ENCODE measurements around the gene CLEC1B.
"Not testable (repeated sequence)": the region's sequence is repeated elsewhere in the genome, so short reads cannot be mapped to it uniquely, and the experiment has no call there.

The CLEC1B gene

DNA sequence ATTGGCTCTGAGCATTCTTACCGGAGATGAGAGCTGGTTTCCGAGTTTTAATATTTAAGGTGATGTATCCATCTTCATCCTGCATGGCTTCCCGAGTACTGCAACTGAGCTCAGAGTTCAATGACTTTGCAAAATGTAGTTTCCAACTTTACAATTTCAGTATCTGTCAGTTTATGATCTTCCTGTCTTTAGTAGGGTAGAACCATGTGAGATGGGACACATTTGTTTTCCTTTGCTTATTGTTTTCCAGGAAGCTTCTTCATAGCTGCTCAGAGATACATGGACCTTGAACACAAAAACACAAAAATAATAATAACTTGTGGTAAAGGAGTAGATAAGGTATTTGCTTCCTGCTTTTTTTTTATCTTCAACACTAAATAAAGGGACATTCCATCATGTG lies at the start of gene CLEC1B:
Gene CLEC1B (minus strand): TSS at position 106 of the 400 bp plus-strand sequence. CDS start 21 bp downstream, at position 85.
- no peak for DNase-seq (ENCODE audit: low spot score)

- no peak for DNase-seq (ENCODE audit: low spot score)
Measured at GRCh38 chr12:10048526-10048925, 49.6 kb upstream of the CLEC1B start.

DNA sequence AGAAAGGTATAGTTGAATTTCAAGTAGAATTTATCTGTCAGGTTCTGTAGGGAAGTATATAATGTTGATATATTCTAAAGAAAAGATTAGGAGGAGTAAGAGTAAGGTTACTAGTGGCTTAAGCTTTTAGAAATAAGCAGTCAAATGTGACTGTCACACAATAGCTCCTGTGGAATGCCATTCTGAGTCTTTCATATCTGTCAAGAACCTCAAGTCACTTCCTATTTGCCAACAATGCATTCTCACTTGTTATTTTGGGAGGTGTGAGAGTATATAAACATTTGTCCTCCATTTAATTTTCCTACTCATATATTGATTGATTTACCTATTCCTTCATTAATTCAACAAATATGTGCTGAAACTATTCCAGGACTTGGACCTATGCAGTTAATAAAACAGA lies 43.2 kb upstream of the CLEC1B start:
- no peak for DNase-seq (ENCODE audit: low spot score)

DNA sequence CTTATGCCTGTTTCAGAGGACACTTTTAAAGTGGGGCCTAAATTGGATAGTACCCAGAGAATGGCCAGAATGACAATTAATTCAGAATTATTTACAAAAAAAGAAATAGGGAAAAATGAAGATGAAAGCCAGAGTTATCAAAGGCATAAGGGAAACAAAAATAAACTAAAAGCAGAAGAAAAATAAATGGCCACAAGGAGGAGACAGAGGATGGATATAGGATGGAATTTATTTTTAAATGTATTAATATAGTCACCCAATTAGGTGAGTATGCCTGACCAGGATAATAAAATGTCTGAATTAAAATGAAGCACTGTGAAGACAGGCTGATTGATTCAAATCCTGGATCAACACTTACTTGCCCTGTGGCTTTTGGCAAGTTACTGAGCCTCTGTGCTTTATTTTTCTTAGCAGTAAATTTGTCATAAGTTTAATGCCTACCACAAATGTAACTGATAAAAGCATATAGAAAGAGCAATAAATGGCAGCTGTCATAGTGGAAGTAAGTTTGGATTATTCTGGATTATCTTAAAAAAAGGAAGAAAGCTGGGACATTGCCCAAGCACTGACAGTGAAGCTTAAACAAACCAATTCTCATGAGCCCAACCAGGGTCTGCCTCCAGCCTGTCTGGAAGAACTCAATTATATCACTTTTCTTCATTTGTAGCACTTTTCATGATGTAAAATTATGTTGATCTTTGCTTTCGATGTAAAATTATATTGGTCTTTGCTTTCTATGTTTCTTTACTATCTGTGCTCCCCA lies 35.0 kb upstream of the CLEC1B start:
- DNase-seq (ENCODE audit: low spot score), result no peak

DNA sequence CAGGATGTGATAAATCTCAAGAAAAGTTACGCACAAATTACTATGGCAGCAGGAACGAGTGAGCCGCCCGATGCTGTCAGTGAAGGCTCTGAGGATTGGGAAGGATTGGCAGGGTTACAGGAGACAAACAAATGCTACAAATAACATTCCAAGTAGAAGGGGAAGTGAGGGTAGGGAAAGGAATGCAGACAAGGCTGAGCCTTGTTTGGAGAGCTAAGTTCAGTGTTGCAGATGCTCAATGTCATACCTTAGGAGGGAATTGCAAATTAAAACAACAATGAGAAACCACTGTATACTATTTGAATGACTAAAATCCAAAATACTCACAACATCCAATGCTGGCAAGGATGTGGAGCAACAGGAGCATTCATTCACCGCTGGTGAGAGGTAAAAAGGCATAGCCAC lies 32.9 kb upstream of the CLEC1B start:
- no peak for DNase-seq (ENCODE audit: low spot score)

- no peak for DNase-seq (ENCODE audit: low spot score)
Measured at GRCh38 chr12:10031321-10031720, 32.4 kb upstream of the CLEC1B start.

DNA sequence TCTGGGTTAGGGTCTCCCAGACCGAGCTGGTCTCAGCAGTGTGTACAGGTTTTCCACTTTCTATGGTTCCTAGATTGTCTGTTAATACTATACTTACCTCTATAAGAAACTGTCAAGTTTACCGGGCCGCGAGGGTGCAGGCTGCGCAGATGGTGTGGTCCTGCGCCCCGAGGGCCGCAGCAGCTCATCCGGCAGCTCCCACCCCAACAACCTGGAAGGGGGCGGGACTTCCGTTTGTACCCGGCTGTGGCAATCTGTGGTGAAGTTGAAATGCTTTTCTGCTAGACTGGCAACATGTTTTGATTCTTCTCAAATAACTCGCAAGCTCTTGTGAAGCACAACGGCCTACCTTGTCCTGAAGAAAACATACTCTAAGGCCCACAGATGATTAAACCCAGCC lies 31.5 kb upstream of the CLEC1B start, which contains the start of gene CLEC9A:
Gene CLEC9A (plus strand): TSS at position 237 of the 400 bp plus-strand sequence. CDS start 22,006 bp downstream, outside the sequence.
- no peak for DNase-seq (ENCODE audit: low spot score)

GRCh38 chr12:10027721-10028120 lies 28.8 kb upstream of the CLEC1B start:
- no peak for DNase-seq (ENCODE audit: low spot score)

DNA sequence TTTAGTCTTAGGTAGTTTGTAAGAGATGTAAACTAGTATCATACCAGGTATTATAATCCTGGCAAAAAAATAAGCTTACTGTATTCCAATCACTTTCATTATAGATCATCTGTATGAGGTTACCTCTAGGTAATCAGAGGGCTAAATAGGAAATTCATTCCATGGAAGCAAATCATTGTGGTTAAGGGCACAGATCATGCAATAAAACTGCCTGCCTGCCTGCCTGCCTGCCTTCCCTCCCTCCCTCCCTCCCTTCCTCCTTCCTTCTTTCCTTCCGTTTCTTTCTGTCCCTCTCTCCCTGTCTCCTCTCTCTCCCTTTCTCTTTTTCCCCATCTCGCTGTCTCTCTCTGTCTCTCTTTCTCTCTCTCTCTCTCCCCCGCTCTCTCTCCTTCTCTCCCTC lies 28.4 kb upstream of the CLEC1B start:
- no peak for DNase-seq (ENCODE audit: low spot score)

GRCh38 chr12:10026666-10027065 lies 27.7 kb upstream of the CLEC1B start:
- DNase-seq (ENCODE audit: low spot score), result not testable (repeated sequence)

- no peak for DNase-seq (ENCODE audit: low spot score)
Measured at GRCh38 chr12:10025236-10025635, 26.3 kb upstream of the CLEC1B start.

DNA sequence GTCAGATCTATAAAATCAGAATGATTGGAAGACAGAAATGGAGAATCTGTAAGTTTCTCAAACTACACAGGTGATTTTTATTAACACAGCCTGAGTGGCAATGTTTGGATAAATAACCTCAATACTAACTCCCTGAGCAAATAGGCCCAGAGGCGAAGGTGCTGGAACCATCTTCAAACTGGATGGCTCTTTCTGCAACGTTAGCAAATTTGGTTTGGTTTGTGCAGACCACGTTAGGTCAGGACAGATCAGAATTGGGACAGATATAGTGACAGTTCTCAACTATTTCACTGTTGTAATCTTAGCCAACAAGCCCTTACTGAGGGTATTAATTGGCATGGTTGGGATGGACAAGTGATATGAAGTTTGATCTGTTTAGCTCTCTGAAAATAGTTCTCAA lies 22.4 kb upstream of the CLEC1B start:
- no peak for DNase-seq (ENCODE audit: low spot score)

DNA sequence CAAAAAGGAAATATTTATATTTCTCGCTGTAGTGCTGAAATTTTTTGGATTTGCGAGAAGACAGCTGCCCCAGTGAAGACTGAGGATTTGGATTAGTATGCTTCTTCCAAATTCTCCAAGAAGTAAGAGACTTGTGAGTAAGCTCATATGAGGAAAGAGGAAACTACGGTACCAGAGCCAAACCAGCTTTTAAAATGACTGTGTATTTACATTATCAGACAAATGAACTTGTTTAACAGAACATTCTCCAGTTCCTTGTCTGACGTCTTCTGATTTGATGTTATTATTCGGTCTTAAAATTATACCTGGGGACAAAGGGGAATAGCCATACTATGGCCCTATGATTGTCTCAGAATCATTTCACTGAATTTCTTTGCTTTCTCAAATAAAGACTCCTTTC lies 19.5 kb upstream of the CLEC1B start:
- no peak for DNase-seq (ENCODE audit: low spot score)

DNA sequence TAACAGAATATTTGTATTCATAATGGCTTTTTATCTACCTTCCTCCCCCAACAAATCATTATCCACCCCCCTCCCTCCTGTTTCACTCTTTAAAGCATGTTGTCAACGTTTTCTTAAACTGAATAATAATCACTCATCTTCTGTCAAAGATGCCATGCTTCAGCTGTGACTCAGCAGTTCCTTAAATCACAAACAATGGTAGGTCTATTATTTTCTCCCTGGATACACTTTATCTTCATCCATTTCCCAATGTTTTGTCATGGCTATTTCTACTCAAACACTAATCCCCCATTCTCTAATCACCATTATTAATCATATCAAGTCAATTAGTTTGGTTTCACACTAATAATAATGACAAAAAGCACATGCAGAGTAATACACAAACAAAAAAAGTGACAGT lies 18.0 kb upstream of the CLEC1B start:
- DNase-seq (ENCODE audit: low spot score), result no peak

GRCh38 chr12:10015450-10015849 lies 16.5 kb upstream of the CLEC1B start:
- no peak for DNase-seq (ENCODE audit: low spot score)

- DNase-seq (ENCODE audit: low spot score), result no peak
Measured at GRCh38 chr12:10012630-10013330, 13.9 kb upstream of the CLEC1B start.

DNA sequence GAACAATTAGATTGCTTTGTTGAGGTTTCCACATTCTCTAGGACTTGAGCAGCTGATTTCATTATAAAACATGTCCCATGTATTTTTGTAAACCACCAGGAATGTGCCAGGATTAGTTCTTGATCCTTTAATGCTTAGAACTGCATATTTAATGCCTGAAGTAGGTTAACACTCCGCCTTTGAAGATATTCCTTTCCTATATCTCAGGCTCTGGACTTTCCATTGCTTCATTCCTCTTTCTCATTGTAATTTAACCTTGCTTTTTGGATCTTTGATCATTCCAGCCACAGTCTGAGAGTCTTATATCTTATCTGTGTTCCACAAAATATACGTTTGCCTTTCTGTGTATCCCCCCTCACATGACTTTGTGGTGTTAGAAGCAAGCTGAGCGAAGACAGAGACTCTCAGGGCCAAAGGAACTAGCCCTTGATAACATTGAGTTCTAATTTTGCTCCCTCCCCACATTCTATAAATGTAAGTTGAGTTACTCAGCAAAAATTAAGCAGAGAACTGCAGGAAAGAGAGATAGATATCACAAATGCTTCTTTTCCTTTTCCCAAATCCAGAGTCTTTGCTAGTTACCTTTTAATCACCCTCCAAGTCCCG lies 2.4 kb upstream of the CLEC1B start:
- DNase-seq (ENCODE audit: low spot score), result no peak

DNA sequence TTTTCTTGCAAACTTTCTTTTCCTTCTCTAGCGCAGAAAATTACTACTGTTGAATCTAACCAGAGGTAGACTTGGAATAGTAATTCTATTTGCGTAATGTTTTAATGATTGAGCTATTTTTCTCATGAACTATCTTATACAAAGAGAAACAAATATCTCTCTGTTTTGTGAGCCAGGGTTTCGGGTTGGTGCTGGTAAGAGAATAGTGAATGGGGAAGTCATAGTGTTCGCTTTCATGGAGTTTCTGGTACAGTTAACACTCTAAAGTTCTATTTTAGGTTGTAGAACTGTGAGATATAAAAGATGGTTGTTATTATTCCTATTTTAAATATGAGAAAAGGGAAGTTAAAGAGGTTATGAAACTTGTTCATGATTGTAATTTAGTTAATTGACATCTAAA lies 6.6 kb downstream of the CLEC1B start:
- DNase-seq (ENCODE audit: low spot score), result no peak

GRCh38 chr12:9991876-9992275 lies 7.0 kb downstream of the CLEC1B start:
- no peak for DNase-seq (ENCODE audit: low spot score)

GRCh38 chr12:9980126-9980525 lies 18.8 kb downstream of the CLEC1B start:
- no peak for DNase-seq (ENCODE audit: low spot score)

GRCh38 chr12:9977916-9978315 lies 21.0 kb downstream of the CLEC1B start:
- DNase-seq (ENCODE audit: low spot score), result no peak

GRCh38 chr12:9976626-9977025 lies 22.3 kb downstream of the CLEC1B start:
- not testable (repeated sequence) for DNase-seq (ENCODE audit: low spot score)

DNA sequence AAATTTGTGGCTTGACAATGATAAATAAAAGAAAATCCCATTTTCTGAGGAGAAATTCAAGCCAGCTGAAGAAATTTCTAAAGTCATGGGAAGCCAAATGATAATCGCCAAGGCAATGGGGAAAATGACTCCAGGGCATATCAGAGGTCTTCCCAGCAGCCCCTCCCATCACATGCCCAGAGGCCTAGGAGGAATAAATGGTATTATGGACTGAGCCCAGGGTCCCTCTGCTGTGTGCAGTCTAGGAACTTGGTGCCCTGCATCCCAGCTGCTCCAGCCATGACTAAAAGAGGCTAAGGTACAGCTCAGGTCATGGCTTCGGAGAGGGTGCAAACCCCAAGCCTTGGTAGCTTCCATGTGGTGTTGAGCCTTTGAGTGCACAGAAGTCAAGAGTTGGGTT lies 23.3 kb downstream of the CLEC1B start:
- no peak for DNase-seq (ENCODE audit: low spot score)

Measured in hematopoietic multipotent progenitor cell treated with erythropoietin and hydrocortisone succinate and interleukin-3 and kit ligand, for 17 days (in vitro differentiated cells).